Thyroid gland (tissue), 4 donors: ENCODE data around the gene OR7A5.

ENCODE experiments used
- POLR2A ChIP-seq, 2 donors: fragments of 450-650 bp; IDR thresholded peaks; one replicate each; pipeline ENCODE4 v1.6.1; 2017; ENCODE audit warnings: antibody characterized with exemption in 2 of 2, mild to moderate bottlenecking in 2 of 2, moderate library complexity in 1 of 2
- TF ChIP-seq, protein P1 (sequence below), 6 experiments: fragments of 200-600 bp in 3 of 6; fragments of 450-650 bp in 3 of 6; sonication (generic) in 3 of 6; IDR thresholded peaks; one replicate each; pipeline ENCODE4 v1.5.1; 2016 to 2019; ENCODE audit warnings: antibody characterized with exemption in 6 of 6, mild to moderate bottlenecking in 2 of 6, inconsistent platforms in 1 of 6, moderate library complexity in 1 of 6

- TF ChIP-seq, protein P1, sequence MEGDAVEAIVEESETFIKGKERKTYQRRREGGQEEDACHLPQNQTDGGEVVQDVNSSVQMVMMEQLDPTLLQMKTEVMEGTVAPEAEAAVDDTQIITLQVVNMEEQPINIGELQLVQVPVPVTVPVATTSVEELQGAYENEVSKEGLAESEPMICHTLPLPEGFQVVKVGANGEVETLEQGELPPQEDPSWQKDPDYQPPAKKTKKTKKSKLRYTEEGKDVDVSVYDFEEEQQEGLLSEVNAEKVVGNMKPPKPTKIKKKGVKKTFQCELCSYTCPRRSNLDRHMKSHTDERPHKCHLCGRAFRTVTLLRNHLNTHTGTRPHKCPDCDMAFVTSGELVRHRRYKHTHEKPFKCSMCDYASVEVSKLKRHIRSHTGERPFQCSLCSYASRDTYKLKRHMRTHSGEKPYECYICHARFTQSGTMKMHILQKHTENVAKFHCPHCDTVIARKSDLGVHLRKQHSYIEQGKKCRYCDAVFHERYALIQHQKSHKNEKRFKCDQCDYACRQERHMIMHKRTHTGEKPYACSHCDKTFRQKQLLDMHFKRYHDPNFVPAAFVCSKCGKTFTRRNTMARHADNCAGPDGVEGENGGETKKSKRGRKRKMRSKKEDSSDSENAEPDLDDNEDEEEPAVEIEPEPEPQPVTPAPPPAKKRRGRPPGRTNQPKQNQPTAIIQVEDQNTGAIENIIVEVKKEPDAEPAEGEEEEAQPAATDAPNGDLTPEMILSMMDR (IDR thresholded peaks at IDR 0.05), result no peak
- no peak for TF ChIP-seq POLR2A (IDR thresholded peaks at IDR 0.05)
These were observed 39.8 kb downstream of the OR7A5 start for GRCh38 chr19:14795078-14795721.
